Ovary (tissue), 9 donors: ENCODE data around the gene GUCA1A. TPM values are rescaled to one million over a fixed set of nuclear protein-coding genes. Genes with fewer than 3 reads are reported as not detected.

Source experiments
- DNase-seq, 5 donors: peaks; one replicate each; pipeline ENCODE4 v3.0.0-alpha.2; 2019 to 2020
- H3K27ac ChIP-seq, 2 donors: fragments of 200-600 bp; one replicate each; pipeline versions ENCODE4 v1.5.1 to v1.8.0; 2019 to 2022
- H3K27me3 ChIP-seq: fragments of 200-600 bp; one replicate; pipeline ENCODE4 v1.8.0; 2022
- H3K36me3 ChIP-seq: fragments of 200-600 bp; sonication (generic); one replicate; pipeline ENCODE4 v1.5.1; 2019
- H3K4me1 ChIP-seq: one replicate; pipeline ENCODE4 v1.8.1; 2013; ENCODE audit warnings: mild to moderate bottlenecking, moderate library complexity; ENCODE audit not compliant: insufficient read depth
- H3K4me3 ChIP-seq: fragments of 200-600 bp; sonication (generic); one replicate; pipeline ENCODE4 v1.5.1; 2017
- H3K9me3 ChIP-seq, 2 donors: fragments of 200-600 bp in 1 of 2; sonication (generic) in 1 of 2; one replicate each; pipeline versions ENCODE4 v1.5.1 to v1.8.1; 2013 to 2019; ENCODE audit warnings: mild to moderate bottlenecking in 1 of 2, moderate library complexity in 1 of 2
- CTCF ChIP-seq, 3 donors: fragments of 450-650 bp in 2 of 3; fragments of 200-600 bp in 1 of 3; IDR thresholded peaks; one replicate each; pipeline versions ENCODE4 v1.5.1 to v1.8.0; 2016 to 2022; ENCODE audit warnings: antibody characterized with exemption in 3 of 3, mild to moderate bottlenecking in 1 of 3
- EP300 ChIP-seq: sonication (generic); formaldehyde crosslinking; IDR thresholded peaks from one replicate; pipeline ENCODE4 v1.6.1; 2017; ENCODE audit warnings: antibody characterized with exemption
- POLR2A ChIP-seq: fragments of 450-650 bp; IDR thresholded peaks from one replicate; pipeline ENCODE4 v1.6.1; 2017; ENCODE audit warnings: antibody characterized with exemption, mild to moderate bottlenecking, moderate library complexity
- WGBS, 3 donors: extraction: QIAGEN DNeasy Blood & Tissue Kit in 1 of 3; methylation state at CpG; one replicate each; pipeline versions ENCODE4 v1.1.5 to v1.1.7; 2013 to 2017; 5-methylcytosine and 5-hydroxymethylcytosine counted together
- intact Hi-C, 4 donors: fragments of 100-400 bp; cut with DNase I; formaldehyde crosslinking; loops; one replicate each; pipeline versions ENCODE4 v1.11.0 to v1.15.1; 2022 to 2023
- polyA plus RNA-seq, 2 donors: library from polyadenylated mRNA; stranded (reverse); fragments of 200-250 nt in 1 of 2; fragments of 350-450 nt in 1 of 2; fragmentation: Illumina TruSeq in 1 of 2; extraction: RNeasy Lipid Tissue Mini Kit (QIAGEN cat#74804) in 1 of 2; gene quantifications; one replicate each; pipeline ENCODE4 v1.2.3, GENCODE V29; 2013 to 2014
- total RNA-seq, 7 donors: library from RNA; depleted of rRNA in 2 of 7; stranded (reverse); fragments of >200 nt in 2 of 7; fragmentation: NEBNext Ultra II Directional in 3 of 7; extraction: Animal tissue kit (Norgen Biotek cat#: 25700) in 3 of 7; gene quantifications; one replicate each; pipeline versions ENCODE4 v1.1.0 to v1.2.4, GENCODE V29; 2016 to 2023
- donor health status: DM: no; HTN: no; CAD: no; lungs with moderate emphysema.
- donor health status: DM: no; HTN: no; CAD: no.
- donor health status: Bipolar disorder and iron deficiency.
- donor health status: DM: yes; HTN: yes; CAD: no.
- donor health status: DM: no; HTN: no; CAD: no.
- donor health status: DM: yes; HTN: yes; CAD: no.

GUCA1A gene
- total and polyA plus RNA-seq, 9 donors: 0.06 TPM; not detected in 8

- 86 to 95% (median 92%) methylated on average over 4 of the region's 4 CpGs for WGBS, 3 donors
- Histone ChIP-seq H3K27ac (no peak overlapping the region), H3K27me3 (no peaks in the 10 kb centered on the region), H3K4me1 (no peaks in the 10 kb centered on the region), H3K9me3 (no peaks in the 10 kb centered on the region), H3K36me3 (no peaks in the 10 kb centered on the region), H3K4me3 (no peak overlapping the region)
- intact Hi-C loops: loop anchor here in 1 of 4 donors (5.0 kb wide), 1 partner anchor 78 kb away; no protein-coding TSS in a partner anchor
- DNase-seq: no peak
- no peak for TF ChIP-seq POLR2A
- no peak for TF ChIP-seq EP300
- TF ChIP-seq CTCF (IDR thresholded peaks at IDR 0.05): no peak
Measured at GRCh38 chr6:42155293-42155692, 17.9 kb upstream of the GUCA1A start.

- no peaks in the 10 kb centered on the region for H3K4me1 ChIP-seq
- H3K4me3 ChIP-seq: no peak overlapping the region
- no peak for DNase-seq
- intact Hi-C loops: loop anchor here in 1 of 4 donors (5.0 kb wide), 1 partner anchor 79 kb away; no protein-coding TSS in a partner anchor
- TF ChIP-seq CTCF (IDR thresholded peaks at IDR 0.05) (no peak), EP300 (no peak)
- H3K9me3 ChIP-seq: no peaks in the 10 kb centered on the region
- 63 to 68% (median 68%) methylated on average over 3 of the region's 3 CpGs for WGBS, 3 donors
- no peak overlapping the region for H3K27ac ChIP-seq
- H3K36me3 ChIP-seq: no peaks in the 10 kb centered on the region
- no peaks in the 10 kb centered on the region for H3K27me3 ChIP-seq
Measured at GRCh38 chr6:42156638-42157037, 16.5 kb upstream of the GUCA1A start.

- TF ChIP-seq POLR2A: no peak
- no peak for TF ChIP-seq EP300
- TF ChIP-seq CTCF (IDR thresholded peaks at IDR 0.05): no peak
- intact Hi-C loops: loop anchor here in 1 of 4 donors (5.0 kb wide), 1 partner anchor 81 kb away; no protein-coding TSS in a partner anchor
- no peaks in the 10 kb centered on the region for H3K36me3 ChIP-seq
- 45 to 69% (median 63%) methylated on average over 2 of the region's 2 CpGs for WGBS, 3 donors
- DNase-seq: no peak
- no peaks in the 10 kb centered on the region for H3K27me3 ChIP-seq
- no peaks in the 10 kb centered on the region for H3K4me1 ChIP-seq
- H3K9me3 ChIP-seq: no peaks in the 10 kb centered on the region
- no peak overlapping the region for H3K27ac ChIP-seq
- H3K4me3 ChIP-seq: no peak overlapping the region
Measured at GRCh38 chr6:42158011-42158410, 15.2 kb upstream of the GUCA1A start.

DNA sequence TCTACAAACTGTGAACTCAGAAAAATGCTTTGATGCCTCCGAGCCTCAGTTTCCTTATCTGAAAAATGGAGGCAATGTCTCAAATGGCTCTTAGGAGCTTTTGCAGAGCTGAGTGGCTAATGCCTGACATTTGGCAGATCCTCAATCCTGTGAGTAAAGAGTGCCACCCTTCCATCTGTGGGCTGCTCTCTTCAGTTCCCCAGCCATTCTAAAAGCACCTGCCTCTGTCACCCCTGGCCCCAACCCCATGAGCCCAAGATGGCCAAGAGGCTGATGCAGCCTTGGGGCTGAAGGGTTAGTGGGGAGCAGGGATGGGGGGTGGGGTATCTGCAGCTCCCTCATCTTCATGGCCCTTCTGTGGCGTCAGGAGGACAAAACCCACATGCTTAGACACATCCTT is 14.5 kb upstream of the GUCA1A start:
- no peaks in the 10 kb centered on the region for H3K9me3 ChIP-seq
- no peaks in the 10 kb centered on the region for H3K27me3 ChIP-seq
- no peak for DNase-seq
- WGBS, 3 donors: 74 to 91% (median 90%) methylated on average over 2 of the region's 2 CpGs
- TF ChIP-seq POLR2A (no peak), EP300 (no peak), CTCF (IDR thresholded peaks at IDR 0.05) (no peak)
- no peak overlapping the region for H3K4me3 ChIP-seq
- no peaks in the 10 kb centered on the region for H3K4me1 ChIP-seq
- no peak overlapping the region for H3K27ac ChIP-seq
- H3K36me3 ChIP-seq: no peaks in the 10 kb centered on the region
- intact Hi-C loops: loop anchor here in 1 of 4 donors (5.0 kb wide), 1 partner anchor 81 kb away; no protein-coding TSS in a partner anchor
